Brain pericyte (primary cell): ENCODE data around the gene TTLL11.
"Not testable (repeated sequence)": the region's sequence is repeated elsewhere in the genome, so short reads cannot be mapped to it uniquely, and the experiment has no call there.

Experiments used
- DNase-seq: peaks from one replicate; pipeline ENCODE4 v3.0.0-alpha.2; 2012; ENCODE audit warnings: low read depth, low spot score

TTLL11 gene

GRCh38 chr9:121909111-121909510 is 184.0 kb downstream of the TTLL11 start:
- no peak for DNase-seq

- no peak for DNase-seq
Observed at GRCh38 chr9:121906074-121906870, 186.8 kb downstream of the TTLL11 start.

- no peak for DNase-seq
Observed at GRCh38 chr9:121902461-121903135, 190.5 kb downstream of the TTLL11 start.

GRCh38 chr9:121901616-121902015 is 191.5 kb downstream of the TTLL11 start:
- no peak for DNase-seq

- no peak for DNase-seq
Observed at GRCh38 chr9:121900163-121900562, 192.9 kb downstream of the TTLL11 start.

- no peak for DNase-seq
Observed at GRCh38 chr9:121898856-121899255, 194.3 kb downstream of the TTLL11 start.

GRCh38 chr9:121897140-121897539 is 196.0 kb downstream of the TTLL11 start:
- no peak for DNase-seq

- DNase-seq, result no peak
Observed at GRCh38 chr9:121896545-121896943, 196.6 kb downstream of the TTLL11 start.

GRCh38 chr9:121895818-121896544 is 197.1 kb downstream of the TTLL11 start:
- no peak for DNase-seq

GRCh38 chr9:121895358-121895757 is 197.8 kb downstream of the TTLL11 start:
- DNase-seq, result no peak

- DNase-seq, result not testable (repeated sequence)
Observed at GRCh38 chr9:121894380-121894779, 198.7 kb downstream of the TTLL11 start.

GRCh38 chr9:121893786-121894185 is 199.3 kb downstream of the TTLL11 start:
- DNase-seq, result no peak

GRCh38 chr9:121892706-121893105 is 200.4 kb downstream of the TTLL11 start:
- no peak for DNase-seq

- no peak for DNase-seq
Observed at GRCh38 chr9:121890746-121891145, 202.4 kb downstream of the TTLL11 start.

- DNase-seq, result no peak
Observed at GRCh38 chr9:121889990-121890563, 203.0 kb downstream of the TTLL11 start.

- DNase-seq, result peak; percentile 69
Observed at GRCh38 chr9:121888438-121888775, 204.7 kb downstream of the TTLL11 start.

GRCh38 chr9:121887553-121888437 is 205.3 kb downstream of the TTLL11 start:
- peak; percentile 79 for DNase-seq

GRCh38 chr9:121886759-121887485 is 206.2 kb downstream of the TTLL11 start:
- DNase-seq, result no peak

GRCh38 chr9:121885345-121885901 is 207.7 kb downstream of the TTLL11 start:
- peak; percentile 61 for DNase-seq

- no peak for DNase-seq
Observed at GRCh38 chr9:121884057-121884541, 209.0 kb downstream of the TTLL11 start.
